ENCODE data around the gene C3.
"Not testable (repeated sequence)": the region's sequence is repeated elsewhere in the genome, so short reads cannot be mapped to it uniquely, and the experiment has no call there.

C3 gene

GRCh38 chr19:6686628-6686975 is 33.8 kb downstream of the C3 start:
- DNase-seq, result no peak

GRCh38 chr19:6685962-6686627 is 34.4 kb downstream of the C3 start:
- no peak for DNase-seq

GRCh38 chr19:6685482-6685881 is 35.0 kb downstream of the C3 start:
- no peak for DNase-seq

GRCh38 chr19:6683971-6684370 is 36.5 kb downstream of the C3 start:
- no peak for DNase-seq

GRCh38 chr19:6682607-6683128 is 37.8 kb downstream of the C3 start:
- no peak for DNase-seq

GRCh38 chr19:6680141-6680540 is 40.3 kb downstream of the C3 start:
- no peak for DNase-seq

GRCh38 chr19:6679139-6679538 is 41.3 kb downstream of the C3 start:
- DNase-seq, result no peak

- no peak for DNase-seq
Observed at GRCh38 chr19:6678690-6679109, 41.8 kb downstream of the C3 start.

GRCh38 chr19:6677883-6678689 is 42.4 kb downstream of the C3 start:
- DNase-seq, result peak; percentile 30 to 60

GRCh38 chr19:6677495-6677882 is 43.0 kb downstream of the C3 start:
- DNase-seq, result no peak

- DNase-seq, result no peak
Observed at GRCh38 chr19:6676288-6676687, 44.2 kb downstream of the C3 start.

GRCh38 chr19:6674868-6675305 is 45.6 kb downstream of the C3 start:
- peak; percentile 76 to 85 for DNase-seq

GRCh38 chr19:6674408-6674807 is 46.0 kb downstream of the C3 start:
- not testable (repeated sequence) for DNase-seq

- no peak for DNase-seq
Observed at GRCh38 chr19:6672693-6673290, 47.7 kb downstream of the C3 start.

GRCh38 chr19:6671960-6672359 is 48.5 kb downstream of the C3 start:
- no peak for DNase-seq

- DNase-seq, result peak in 1 of 2 donors; percentile 38
Observed at GRCh38 chr19:6668691-6669090, 51.8 kb downstream of the C3 start.

- DNase-seq, result peak; percentile 17 to 20
Observed at GRCh38 chr19:6667114-6667627, 53.3 kb downstream of the C3 start.

GRCh38 chr19:6664916-6665315 is 55.5 kb downstream of the C3 start:
- no peak for DNase-seq

GRCh38 chr19:6663236-6664201 is 56.9 kb downstream of the C3 start:
- peak; percentile 44 to 58 for DNase-seq

GRCh38 chr19:6662702-6663101 is 57.7 kb downstream of the C3 start:
- no peak for DNase-seq

- DNase-seq, result peak; percentile 61 to 80
Observed at GRCh38 chr19:6661509-6662244, 58.8 kb downstream of the C3 start.

GRCh38 chr19:6660930-6661329 is 59.5 kb downstream of the C3 start:
- no peak for DNase-seq

Measured in CD4-positive, alpha-beta T cell treated with Interferon alpha-2 for 1 hour (primary cell).